Smooth muscle cell (in vitro differentiated cells): ENCODE results near the gene AKAP17A. TPM values are rescaled to one million over a fixed set of nuclear protein-coding genes. Genes with fewer than 3 reads are reported as not detected.
A peak's percentile ranks its signal among the peaks of the same experiment; 100 is the strongest.

Experiments used
- DNase-seq: peaks from one replicate; lab custom pipeline; 2025; ENCODE audit not compliant: unreplicated experiment; lab: John Stamatoyannopoulos, UW
- H2AFZ ChIP-seq: fragments of 200-600 bp; sonication (generic); 2 replicates; pipeline ENCODE4 v1.6.0; 2016; ENCODE audit warnings: antibody characterized with exemption, low read depth, mild to moderate bottlenecking
- H3F3A ChIP-seq: fragments of 200-600 bp; sonication (generic); 2 replicates; pipeline ENCODE4 v1.6.0; 2017; ENCODE audit warnings: antibody characterized with exemption, low read depth
- H3K27ac ChIP-seq: fragments of 200-600 bp; sonication (generic); 2 replicates; pipeline ENCODE4 v1.5.1; 2016; ENCODE audit warnings: low read depth, mild to moderate bottlenecking
- H3K27me3 ChIP-seq: fragments of 200-600 bp; sonication (generic); 2 replicates; pipeline ENCODE4 v1.6.1; 2016; ENCODE audit warnings: low read depth, mild to moderate bottlenecking
- H3K36me3 ChIP-seq: fragments of 200-600 bp; sonication (generic); 2 replicates; pipeline ENCODE4 v1.5.1; 2016; ENCODE audit warnings: low read depth
- H3K4me1 ChIP-seq: fragments of 200-600 bp; sonication (generic); 2 replicates; pipeline ENCODE4 v1.5.1; 2016; ENCODE audit warnings: low read depth
- H3K4me2 ChIP-seq: fragments of 200-600 bp; sonication (generic); 2 replicates; pipeline ENCODE4 v1.6.0; 2016; ENCODE audit warnings: mild to moderate bottlenecking
- H3K4me3 ChIP-seq: fragments of 200-600 bp; sonication (generic); 2 replicates; pipeline ENCODE4 v1.5.1; 2016; ENCODE audit warnings: mild to moderate bottlenecking
- H3K79me2 ChIP-seq: fragments of 200-600 bp; sonication (generic); 2 replicates; pipeline ENCODE4 v1.6.0; 2016; ENCODE audit warnings: low read depth, mild to moderate bottlenecking
- H3K9ac ChIP-seq: fragments of 200-600 bp; sonication (generic); 2 replicates; pipeline ENCODE4 v1.6.0; 2016; ENCODE audit warnings: low read depth
- H3K9me3 ChIP-seq: fragments of 200-600 bp; sonication (generic); replicated peaks from 2 replicates; pipeline ENCODE4 v1.5.1; 2016; ENCODE audit warnings: low read depth
- H4K20me1 ChIP-seq: fragments of 200-600 bp; sonication (generic); 2 replicates; pipeline ENCODE4 v1.6.0; 2016; ENCODE audit warnings: low read depth
- WGBS: methylation state at CpG from one replicate; pipeline ENCODE4 v1.1.7; 2016; ENCODE audit warnings: low lambda C conversion rate; 5-methylcytosine and 5-hydroxymethylcytosine counted together
- polyA plus RNA-seq: library from polyadenylated mRNA; unstranded; fragments of >200 nt; fragmentation: Nextera tagmentation; extraction: Ambion mirVana; gene quantifications from 2 replicates; pipeline ENCODE4 v1.2.1, GENCODE V29; 2016
- total RNA-seq: library from RNA; depleted of rRNA; stranded (reverse); fragments of >200 nt; gene quantifications from 2 replicates; pipeline ENCODE4 v1.2.3, GENCODE V29; 2014
- TF ChIP-seq, protein P1 (sequence below): fragments of 200-600 bp; sonication (generic); IDR thresholded peaks from 2 replicates; pipeline ENCODE4 v1.5.1; 2017; ENCODE audit warnings: borderline replicate concordance, mild to moderate bottlenecking, antibody characterized with exemption; ENCODE audit not compliant: insufficient read depth, poor library complexity, severe bottlenecking

The AKAP17A gene
- total and polyA plus RNA-seq, 2 experiments from 2014 or later = 21.8 to 49.8 TPM

DNA sequence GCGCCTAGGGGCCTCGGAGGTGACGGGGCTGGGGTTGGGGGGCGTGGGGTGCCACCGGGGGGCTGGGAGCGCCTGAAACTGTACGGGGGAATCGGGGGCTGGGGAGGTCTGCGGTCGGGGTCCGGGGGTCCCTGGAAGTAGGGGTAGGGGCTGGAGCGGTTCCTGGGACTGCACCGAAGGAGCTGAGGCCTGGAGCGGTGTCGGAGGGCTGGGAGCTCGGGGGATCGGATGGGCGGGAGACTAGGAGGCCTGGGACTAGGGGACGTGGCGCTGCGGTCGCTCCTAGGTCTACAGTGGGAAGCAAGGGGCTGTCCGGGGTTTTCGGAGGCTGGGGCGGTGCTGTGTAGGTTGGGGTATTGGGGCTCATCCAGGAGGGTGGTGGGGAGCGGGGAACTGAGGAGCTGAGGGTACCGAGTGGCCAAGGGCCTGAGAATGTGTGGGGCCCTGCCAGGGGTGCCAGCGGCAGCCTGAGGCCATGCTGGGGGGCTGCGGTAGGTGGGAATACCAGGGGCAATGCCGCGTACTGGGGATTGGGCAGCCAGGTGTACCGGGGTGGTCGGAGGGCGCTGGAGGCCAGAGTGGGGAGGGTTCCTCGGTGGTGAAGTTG is 562 bp downstream of the AKAP17A start:
- Histone ChIP-seq H4K20me1 (peaks cover 50% of the 10 kb centered on the region), H3K79me2 (peaks cover 54% of the 10 kb centered on the region), H3K9me3 (no peaks in the 10 kb centered on the region), H2AFZ (no peak overlapping the region), H3K27me3 (no peaks in the 10 kb centered on the region), H3K27ac (peak overlapping the region; percentile 85), H3F3A (peaks cover 8% of the 10 kb centered on the region), H3K4me2 (peak overlapping the region; percentile 100), H3K4me1 (no peaks in the 10 kb centered on the region), H3K9ac (peak overlapping the region; percentile 93), H3K36me3 (no peaks in the 10 kb centered on the region), H3K4me3 (peak overlapping the region; percentile 94)
- no peak for DNase-seq
- TF ChIP-seq, protein P1, sequence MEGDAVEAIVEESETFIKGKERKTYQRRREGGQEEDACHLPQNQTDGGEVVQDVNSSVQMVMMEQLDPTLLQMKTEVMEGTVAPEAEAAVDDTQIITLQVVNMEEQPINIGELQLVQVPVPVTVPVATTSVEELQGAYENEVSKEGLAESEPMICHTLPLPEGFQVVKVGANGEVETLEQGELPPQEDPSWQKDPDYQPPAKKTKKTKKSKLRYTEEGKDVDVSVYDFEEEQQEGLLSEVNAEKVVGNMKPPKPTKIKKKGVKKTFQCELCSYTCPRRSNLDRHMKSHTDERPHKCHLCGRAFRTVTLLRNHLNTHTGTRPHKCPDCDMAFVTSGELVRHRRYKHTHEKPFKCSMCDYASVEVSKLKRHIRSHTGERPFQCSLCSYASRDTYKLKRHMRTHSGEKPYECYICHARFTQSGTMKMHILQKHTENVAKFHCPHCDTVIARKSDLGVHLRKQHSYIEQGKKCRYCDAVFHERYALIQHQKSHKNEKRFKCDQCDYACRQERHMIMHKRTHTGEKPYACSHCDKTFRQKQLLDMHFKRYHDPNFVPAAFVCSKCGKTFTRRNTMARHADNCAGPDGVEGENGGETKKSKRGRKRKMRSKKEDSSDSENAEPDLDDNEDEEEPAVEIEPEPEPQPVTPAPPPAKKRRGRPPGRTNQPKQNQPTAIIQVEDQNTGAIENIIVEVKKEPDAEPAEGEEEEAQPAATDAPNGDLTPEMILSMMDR = no peak
- WGBS = 0% methylated on average over 22 of the region's 35 CpGs

DNA sequence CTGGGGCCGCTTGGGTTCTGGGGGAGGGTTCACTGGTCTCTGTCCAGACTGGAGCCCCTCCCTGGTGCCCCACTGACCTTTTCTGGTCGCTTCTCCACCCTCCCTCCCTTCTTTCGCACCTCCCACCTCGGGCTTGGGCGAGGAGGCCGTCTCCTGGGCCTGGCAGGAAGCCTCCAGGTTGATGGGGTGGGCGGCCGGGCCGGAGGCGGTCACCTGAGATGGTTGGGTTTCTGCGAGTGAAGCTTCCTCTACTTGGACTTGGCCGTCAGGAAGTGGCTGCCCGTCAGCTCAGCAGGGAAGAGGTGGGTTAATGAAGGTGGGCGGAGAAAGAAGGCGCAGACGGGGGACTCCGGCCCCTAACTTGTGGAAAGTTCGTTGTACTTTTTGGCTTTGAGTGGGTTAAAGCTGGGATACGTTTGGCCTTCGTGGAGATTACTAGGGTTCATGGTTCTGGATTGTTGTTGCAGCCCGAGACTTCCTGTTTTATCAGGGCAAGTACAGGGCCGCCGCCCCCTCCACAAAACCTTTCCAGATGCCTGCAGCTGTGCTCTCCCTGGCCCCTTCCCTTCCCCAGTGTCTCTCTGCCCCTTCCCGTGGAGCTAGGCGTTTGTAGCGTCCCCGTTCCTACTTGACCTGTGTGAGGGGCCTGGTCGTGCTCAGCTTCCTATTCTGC is 1.2 kb downstream of the AKAP17A start:
- H3K27ac ChIP-seq = peak overlapping the region; percentile 85
- DNase-seq = no peak
- peaks cover 60% of the 10 kb centered on the region for H3K79me2 ChIP-seq
- peak overlapping the region; percentile 93 for H3K9ac ChIP-seq
- no peaks in the 10 kb centered on the region for H3K27me3 ChIP-seq
- no peaks in the 10 kb centered on the region for H3K9me3 ChIP-seq
- H3K4me3 ChIP-seq = peak overlapping the region; percentile 94
- peaks cover 6% of the 10 kb centered on the region for H3F3A ChIP-seq
- no peaks in the 10 kb centered on the region for H3K36me3 ChIP-seq
- peak overlapping the region; percentile 100 for H3K4me2 ChIP-seq
- TF ChIP-seq, protein P1 = no peak
- peaks cover 56% of the 10 kb centered on the region for H4K20me1 ChIP-seq
- 7% methylated on average over 23 of the region's 28 CpGs for WGBS
- H2AFZ ChIP-seq = no peak overlapping the region
- H3K4me1 ChIP-seq = no peaks in the 10 kb centered on the region

DNA sequence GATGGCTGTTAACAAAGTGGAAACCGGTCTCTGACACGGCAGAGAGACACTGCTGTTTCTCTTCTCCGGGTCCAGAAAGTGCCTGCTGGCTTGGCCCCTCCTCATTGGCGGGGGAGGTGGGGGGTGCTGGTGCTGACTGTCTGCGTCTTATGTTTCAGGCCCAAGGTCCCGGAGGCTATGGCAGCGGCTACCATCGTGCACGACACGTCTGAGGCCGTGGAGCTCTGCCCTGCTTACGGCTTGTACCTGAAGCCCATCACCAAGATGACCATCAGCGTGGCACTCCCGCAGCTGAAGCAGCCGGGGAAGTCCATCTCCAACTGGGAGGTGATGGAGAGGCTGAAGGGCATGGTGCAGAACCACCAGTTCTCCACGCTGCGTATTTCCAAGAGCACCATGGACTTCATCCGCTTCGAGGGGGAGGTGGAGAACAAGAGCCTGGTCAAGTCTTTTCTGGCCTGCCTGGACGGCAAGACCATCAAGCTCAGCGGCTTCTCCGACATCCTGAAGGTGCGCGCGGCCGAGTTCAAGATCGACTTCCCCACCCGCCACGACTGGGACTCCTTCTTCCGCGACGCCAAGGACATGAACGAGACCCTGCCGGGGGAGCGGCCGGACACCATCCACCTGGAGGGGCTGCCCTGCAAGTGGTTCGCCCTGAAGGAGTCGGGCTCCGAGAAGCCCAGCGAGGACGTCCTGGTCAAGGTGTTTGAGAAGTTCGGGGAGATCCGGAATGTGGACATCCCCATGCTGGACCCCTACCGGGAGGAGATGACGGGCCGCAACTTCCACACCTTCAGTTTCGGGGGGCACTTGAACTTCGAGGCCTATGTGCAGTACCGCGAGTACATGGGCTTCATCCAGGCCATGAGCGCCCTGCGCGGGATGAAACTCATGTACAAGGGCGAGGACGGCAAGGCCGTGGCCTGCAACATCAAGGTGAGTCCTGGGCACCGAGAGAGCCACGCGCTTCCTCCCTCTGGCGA is 2.2 kb downstream of the AKAP17A start:
- peaks cover 6% of the 10 kb centered on the region for H3F3A ChIP-seq
- no peak for DNase-seq
- peak overlapping the region; percentile 100 for H3K4me2 ChIP-seq
- H3K4me3 ChIP-seq = peak overlapping the region; percentile 94
- no peaks in the 10 kb centered on the region for H3K4me1 ChIP-seq
- no peaks in the 10 kb centered on the region for H3K27me3 ChIP-seq
- no peaks in the 10 kb centered on the region for H3K9me3 ChIP-seq
- peak overlapping the region; percentile 93 for H3K9ac ChIP-seq
- peaks cover 66% of the 10 kb centered on the region for H4K20me1 ChIP-seq
- H3K36me3 ChIP-seq = no peaks in the 10 kb centered on the region
- no peak overlapping the region for H2AFZ ChIP-seq
- WGBS = 97% methylated on average over 59 of the region's 60 CpGs
- TF ChIP-seq, protein P1 = no peak
- H3K27ac ChIP-seq = peak overlapping the region; percentile 85
- H3K79me2 ChIP-seq = peaks cover 62% of the 10 kb centered on the region
